Endothelial cell of hepatic sinusoid (primary cell): ENCODE data around the gene NUDT22.

ENCODE experiments used
- in situ Hi-C: cut with HindIII; loops from 2 replicates; pipeline ENCODE4 v1.10.0; 2017; ENCODE audit warnings: low sequenced_read_pairs

NUDT22 gene

DNA sequence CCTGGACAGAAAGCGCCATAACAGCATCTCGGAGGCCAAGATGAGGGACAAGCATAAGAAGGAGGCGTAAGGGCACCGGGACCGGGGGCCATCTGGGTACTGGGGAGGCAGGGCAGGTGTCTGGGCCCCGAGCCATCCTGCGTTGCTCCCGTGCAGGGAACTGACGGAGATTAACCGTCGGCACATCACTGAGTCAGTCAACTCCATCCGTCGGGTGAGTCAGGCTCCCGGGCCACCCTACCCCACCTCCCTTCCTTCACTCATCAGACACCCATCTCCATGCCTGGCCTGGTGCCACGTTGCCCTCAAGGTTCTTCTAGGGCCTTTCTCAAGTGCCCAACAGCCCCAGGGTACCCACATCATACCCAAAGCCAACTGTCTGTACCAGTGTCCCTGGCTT, 40.3 kb downstream of the NUDT22 start:
- in situ Hi-C loops, result no loop called here

DNA sequence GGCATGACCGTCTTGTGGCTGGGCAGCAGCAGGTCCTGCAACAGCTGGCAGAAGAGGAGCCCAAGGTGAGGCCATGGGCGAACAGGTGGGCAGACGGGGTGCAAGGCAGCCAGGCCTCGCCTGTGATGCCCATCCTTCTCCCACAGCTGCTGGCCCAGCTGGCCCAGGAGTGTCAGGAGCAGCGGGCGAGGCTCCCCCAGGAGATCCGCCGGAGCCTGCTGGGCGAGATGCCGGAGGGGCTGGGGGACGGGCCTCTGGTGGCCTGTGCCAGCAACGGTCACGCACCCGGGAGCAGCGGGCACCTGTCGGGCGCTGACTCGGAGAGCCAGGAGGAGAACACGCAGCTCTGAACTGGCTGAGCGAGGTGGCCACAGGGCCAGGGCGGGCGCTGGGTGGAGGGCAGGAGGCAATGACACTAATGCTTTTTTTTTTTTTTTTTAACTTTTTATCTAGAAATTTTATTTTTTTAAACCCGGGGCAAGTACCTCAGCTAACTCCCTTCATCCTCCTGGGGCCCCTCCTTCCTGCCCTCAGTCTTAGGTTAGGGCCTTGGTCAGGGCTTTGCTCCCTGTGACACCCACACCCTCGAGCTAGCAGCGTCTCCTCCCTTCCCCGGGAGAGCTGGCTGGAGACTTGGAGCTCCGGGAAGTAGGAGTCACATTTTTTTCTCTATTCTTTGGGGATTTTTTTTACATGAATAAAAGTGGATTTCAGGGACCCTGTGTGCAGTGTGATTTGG, 41.3 kb downstream of the NUDT22 start:
- in situ Hi-C loops, result no loop called here

DNA sequence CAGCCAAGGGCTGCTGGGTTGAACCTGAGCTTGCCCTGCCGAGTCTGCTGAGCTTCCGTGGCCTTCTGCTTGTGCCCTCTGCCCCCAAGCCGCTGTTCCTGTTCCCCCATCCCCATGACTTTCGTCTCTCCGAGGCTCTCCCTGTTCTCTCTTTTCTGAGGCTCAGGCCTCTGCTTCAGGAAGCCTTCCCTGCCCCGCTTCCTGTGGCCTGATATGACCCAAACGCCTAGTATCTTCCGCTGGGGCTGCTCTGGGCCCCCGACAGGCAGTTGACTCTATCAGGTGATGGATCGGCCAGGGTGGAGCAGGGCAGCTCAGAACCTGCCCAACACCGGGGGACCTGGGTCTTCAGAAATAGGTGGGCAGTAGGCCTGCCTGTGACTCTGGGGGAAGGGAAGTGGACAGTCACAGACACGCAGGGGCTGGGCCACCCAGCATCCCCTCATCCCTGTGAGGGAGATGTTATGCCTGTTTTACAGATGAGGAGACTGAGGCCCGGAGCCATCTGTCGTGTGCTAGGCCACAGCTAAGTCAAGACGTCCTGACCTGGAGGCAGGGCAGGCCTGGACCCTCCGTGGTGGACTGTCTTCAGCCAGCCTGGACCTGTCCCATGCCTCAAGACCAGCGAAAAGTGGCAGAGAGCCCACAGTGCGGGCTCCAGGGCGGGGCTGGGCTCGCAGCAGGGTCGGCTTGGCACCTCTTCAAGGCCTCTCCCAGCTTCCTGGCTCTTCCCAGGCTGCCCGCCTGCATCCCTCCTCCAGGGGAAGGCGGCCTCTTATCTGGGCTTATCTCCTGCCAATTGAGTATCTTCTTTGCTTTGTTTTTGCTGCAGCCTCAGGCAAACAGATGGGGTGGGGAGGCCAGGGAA, 42.2 kb downstream of the NUDT22 start:
- in situ Hi-C loops, result no loop called here

GRCh38 chr11:64268893-64269539, 42.9 kb downstream of the NUDT22 start:
- in situ Hi-C loops, result no loop called here

DNA sequence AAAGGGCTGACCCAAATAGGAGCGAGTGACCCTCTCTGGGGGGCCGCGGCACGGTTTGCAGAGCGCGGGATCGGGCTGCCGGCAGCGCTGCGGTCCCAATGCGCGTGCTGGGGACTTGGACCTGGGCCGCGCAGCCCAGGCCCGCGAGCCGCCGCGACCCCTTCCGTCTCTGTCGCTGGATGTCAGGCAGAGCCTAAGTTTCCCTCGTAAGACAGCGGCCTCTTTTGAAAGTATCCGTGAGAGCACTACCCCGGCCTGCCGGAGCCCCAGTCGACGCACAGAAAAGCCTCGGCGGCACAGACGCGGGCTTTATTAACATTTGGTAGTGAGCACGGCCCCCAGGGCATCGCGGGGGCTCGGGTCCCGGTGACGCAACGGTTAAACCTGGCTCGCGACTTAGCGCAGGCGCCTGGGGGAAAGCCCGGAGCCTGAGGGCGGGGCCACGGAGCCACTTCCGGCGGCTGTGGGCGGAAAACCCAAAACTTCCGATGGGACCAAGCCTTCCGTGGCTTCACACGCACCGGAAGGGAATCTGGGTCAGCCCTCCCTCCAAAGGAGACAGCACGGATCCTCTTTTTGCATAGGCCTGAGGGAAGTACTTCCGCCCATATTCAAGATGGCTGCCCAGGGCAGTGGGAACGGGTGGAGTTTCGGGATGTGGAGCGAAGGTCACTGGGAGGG, 43.6 kb downstream of the NUDT22 start:
- in situ Hi-C loops, result loop anchor here (10.0 kb wide), 1 partner anchor 55 kb away; no protein-coding TSS in a partner anchor

GRCh38 chr11:64275031-64275800, 49.1 kb downstream of the NUDT22 start:
- in situ Hi-C loops, result loop anchor here (10.0 kb wide), 1 partner anchor 50 kb away; no protein-coding TSS in a partner anchor

DNA sequence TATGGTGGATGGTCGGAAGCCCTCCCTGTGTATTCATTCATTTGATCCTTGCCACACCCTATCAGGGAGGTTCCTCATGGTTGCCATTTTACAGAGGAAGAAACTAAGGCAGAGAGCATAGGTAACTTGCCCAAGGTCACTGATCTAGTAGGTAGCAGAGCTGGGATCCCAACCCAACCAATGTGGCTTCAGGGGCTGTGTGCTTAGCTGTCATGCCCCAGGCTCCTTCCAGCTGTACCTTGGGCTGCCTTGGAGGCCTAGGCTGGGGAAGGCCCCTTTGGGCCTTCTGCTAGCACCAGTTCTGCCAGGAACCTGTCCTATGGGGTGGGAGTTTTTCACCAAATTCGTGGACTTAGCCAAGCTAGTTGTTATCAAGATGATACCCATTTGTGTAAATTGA, 49.8 kb downstream of the NUDT22 start:
- in situ Hi-C loops, result loop anchor here (10.0 kb wide), 1 partner anchor 49 kb away; no protein-coding TSS in a partner anchor

DNA sequence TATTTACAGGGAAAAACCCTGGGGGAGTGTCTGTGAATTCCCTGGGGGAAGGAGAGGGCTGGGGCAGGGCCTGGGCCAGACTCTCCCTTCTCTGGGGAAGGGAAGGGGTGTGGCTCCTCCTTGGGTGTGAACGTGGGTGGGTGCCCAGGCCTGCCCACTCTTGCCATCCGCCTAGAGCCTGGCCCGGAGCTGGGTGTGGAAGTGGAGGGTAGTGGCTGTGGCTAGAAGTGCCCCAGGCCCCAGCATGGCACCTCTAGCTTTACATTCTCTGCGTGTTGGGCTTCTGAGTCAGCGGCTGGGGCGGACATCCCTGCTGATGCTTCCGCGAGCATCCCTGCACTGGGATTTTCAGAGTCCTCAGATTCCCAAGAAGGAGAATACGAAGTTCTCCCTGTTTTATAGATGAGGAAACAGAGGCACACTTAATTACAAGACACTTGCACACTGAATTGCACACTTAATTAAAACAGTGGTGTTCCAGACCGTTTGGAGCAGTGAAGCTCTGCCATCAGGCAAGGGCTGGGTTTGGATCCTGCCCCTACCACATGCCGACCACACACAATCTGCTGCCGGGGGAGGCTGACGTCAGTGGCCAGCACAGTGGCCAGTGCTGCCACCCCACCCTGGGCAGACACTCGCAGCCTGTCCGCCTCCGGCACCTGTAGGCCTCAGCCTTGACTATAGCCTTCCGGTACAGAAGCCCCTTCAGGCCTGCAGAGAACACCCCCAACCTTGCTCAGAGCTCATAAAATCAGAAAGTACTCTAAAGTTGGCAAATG, 50.8 kb downstream of the NUDT22 start:
- in situ Hi-C loops, result loop anchor here (10.0 kb wide), 1 partner anchor 48 kb away; no protein-coding TSS in a partner anchor

DNA sequence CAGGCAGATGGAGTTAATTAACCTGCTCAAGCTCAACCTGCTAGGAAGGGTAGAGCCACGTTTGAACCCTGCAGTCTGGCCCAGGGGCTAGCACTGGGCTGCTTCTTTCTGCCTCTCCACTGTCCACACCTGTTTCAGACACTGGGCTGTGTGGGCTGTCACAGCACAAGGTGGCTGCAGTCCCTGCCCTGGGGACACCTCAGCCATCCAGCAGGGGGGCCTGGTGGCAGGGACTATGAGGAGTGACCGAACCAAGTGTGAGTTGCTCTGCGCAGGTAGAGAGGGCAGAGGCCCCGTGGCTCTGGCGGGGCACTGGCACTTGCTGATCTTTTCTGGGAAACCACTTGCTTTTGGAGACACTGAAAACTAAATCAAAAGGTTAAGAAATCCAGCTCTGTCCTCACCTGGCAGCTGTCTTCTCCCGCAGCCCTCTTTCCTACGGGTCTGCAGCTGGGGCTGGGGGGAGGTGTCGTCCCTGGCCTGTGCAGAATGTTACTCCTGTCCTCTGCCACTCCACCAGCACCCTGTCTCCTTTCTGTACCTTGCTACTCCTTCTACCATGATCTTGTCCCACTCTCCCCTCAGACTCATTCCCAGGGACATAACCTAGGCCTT, 52.6 kb downstream of the NUDT22 start:
- in situ Hi-C loops, result loop anchor here (10.0 kb wide), 1 partner anchor 46 kb away; no protein-coding TSS in a partner anchor
